Measurements from ENCODE around the gene ARHGEF40.

Gene ARHGEF40

GRCh38 chr14:21070083-21070609 is at the start of gene ARHGEF40:
Gene ARHGEF40 (plus strand): TSS chr14:21070304. CDS start chr14:21070397, 93 bp downstream.
- DNase-seq (ENCODE audit: insufficient read length, low spot score) (no peak), FAIRE-seq (no peak)

- DNase-seq (ENCODE audit: insufficient read length, low spot score) (no peak), FAIRE-seq (no peak)
Measured at GRCh38 chr14:21020977-21021545, 49.0 kb upstream of the ARHGEF40 start.

GRCh38 chr14:21022686-21023085 is 47.4 kb upstream of the ARHGEF40 start:
- no peak for FAIRE-seq

GRCh38 chr14:21023174-21023573 is 46.9 kb upstream of the ARHGEF40 start:
- DNase-seq (ENCODE audit: insufficient read length, low spot score) (no peak), FAIRE-seq (no peak)

More at GRCh38 chr14:21022686-21023085, 47.4 kb upstream of the ARHGEF40 start:
- DNase-seq (ENCODE audit: insufficient read length, low spot score) = no peak

- DNase-seq (ENCODE audit: insufficient read length, low spot score) (no peak), FAIRE-seq (no peak)
Measured at GRCh38 chr14:21023817-21024584, 46.1 kb upstream of the ARHGEF40 start.

GRCh38 chr14:21024585-21025370 is 45.3 kb upstream of the ARHGEF40 start, which contains the start of gene NDRG2:
Gene NDRG2 (minus strand): TSS chr14:21025061. CDS start chr14:21023315, 1,746 bp downstream.
- DNase-seq (ENCODE audit: insufficient read length, low spot score) (no peak), FAIRE-seq (no peak)

GRCh38 chr14:21025371-21026273 is 44.5 kb upstream of the ARHGEF40 start:
- FAIRE-seq = no peak
- DNase-seq (ENCODE audit: insufficient read length, low spot score) = no peak

- DNase-seq (ENCODE audit: insufficient read length, low spot score) = no peak
- FAIRE-seq = no peak
Measured at GRCh38 chr14:21026274-21026987, 43.7 kb upstream of the ARHGEF40 start.

GRCh38 chr14:21026988-21027315 is 43.2 kb upstream of the ARHGEF40 start:
- DNase-seq (ENCODE audit: insufficient read length, low spot score) = no peak
- no peak for FAIRE-seq

- FAIRE-seq (no peak), DNase-seq (ENCODE audit: insufficient read length, low spot score) (no peak)
Measured at GRCh38 chr14:21029917-21030316, 40.2 kb upstream of the ARHGEF40 start, which contains the start of gene TPPP2. Gene TPPP2 (plus strand): TSS chr14:21030217. CDS start chr14:21030582, 365 bp downstream.

GRCh38 chr14:21030531-21030930 is 39.6 kb upstream of the ARHGEF40 start:
- FAIRE-seq (no peak), DNase-seq (ENCODE audit: insufficient read length, low spot score) (no peak)

GRCh38 chr14:21032326-21033132 is 37.6 kb upstream of the ARHGEF40 start:
- FAIRE-seq = no peak
- no peak for DNase-seq (ENCODE audit: insufficient read length, low spot score)

- FAIRE-seq (no peak), DNase-seq (ENCODE audit: insufficient read length, low spot score) (no peak)
Measured at GRCh38 chr14:21033133-21033698, 36.9 kb upstream of the ARHGEF40 start.

- DNase-seq (ENCODE audit: insufficient read length, low spot score) (no peak), FAIRE-seq (no peak)
Measured at GRCh38 chr14:21034707-21035106, 35.4 kb upstream of the ARHGEF40 start, which contains the start of gene RNASE13. Gene RNASE13 (minus strand): TSS chr14:21034807. CDS start chr14:21034288, 519 bp downstream.

GRCh38 chr14:21036751-21037150 is 33.4 kb upstream of the ARHGEF40 start:
- DNase-seq (ENCODE audit: insufficient read length, low spot score) (no peak), FAIRE-seq (no peak)

GRCh38 chr14:21037156-21037555 is 32.9 kb upstream of the ARHGEF40 start:
- DNase-seq (ENCODE audit: insufficient read length, low spot score) (no peak), FAIRE-seq (no peak)

- DNase-seq (ENCODE audit: insufficient read length, low spot score) (no peak), FAIRE-seq (no peak)
Measured at GRCh38 chr14:21038441-21039422, 31.4 kb upstream of the ARHGEF40 start.

All from GM19239 (cell line).